GM10248 (cell line): ENCODE results near the gene RIPK4.

Source experiments
- CTCF ChIA-PET: fragments of 300-600 bp; sonication (Branson Sonifier 250); formaldehyde crosslinking; extraction: SDS; loops from one replicate; lab custom pipeline; 2021; ENCODE audit warnings: antibody characterized with exemption; lab: Yijun Ruan, JAX
- POLR2A ChIA-PET: fragments of 350-650 bp; sonication (Branson Sonifier 250); formaldehyde crosslinking; extraction: SDS; loops from one replicate; lab custom pipeline; 2020; ENCODE audit warnings: antibody characterized with exemption; lab: Yijun Ruan, JAX
- DNase-seq: peaks from one replicate; pipeline ENCODE4 v3.0.0; 2012; ENCODE audit errors: extremely low spot score
- TF ChIP-seq, protein P1 (sequence below): IDR thresholded peaks from 2 replicates; pipeline ENCODE4 v1.5.1; 2012; ENCODE audit warnings: mild to moderate bottlenecking, low read depth; ENCODE audit errors: extremely low read depth, missing control alignments, control extremely low read depth

RIPK4 gene

GRCh38 chr21:41766883-41767605 lies at the start of gene RIPK4:
Gene RIPK4, minus strand, starts transcription at chr21:41767052. Its CDS starts 11 bp downstream, at chr21:41767041.
- ChIA-PET POLR2A (no interaction called here), CTCF (interaction anchor here (1.3 kb wide), 1 partner anchor 23 kb away, joined by 3 read pairs; no protein-coding TSS in a partner anchor)
- peak; percentile 71 for DNase-seq

GRCh38 chr21:41815652-41816582 lies 49.1 kb upstream of the RIPK4 start:
- ChIA-PET POLR2A (interaction anchor here (0.6 to 0.8 kb wide), 2 partner anchors 151 to 448 kb away, joined by 3 to 4 read pairs; no protein-coding TSS in a partner anchor), CTCF (interaction anchor here (0.7 to 3.8 kb wide), 47 partner anchors 8 to 694 kb away, joined by 3 to 97 read pairs (median 4); no protein-coding TSS in a partner anchor)
- DNase-seq, result no peak
- TF ChIP-seq, protein P1, sequence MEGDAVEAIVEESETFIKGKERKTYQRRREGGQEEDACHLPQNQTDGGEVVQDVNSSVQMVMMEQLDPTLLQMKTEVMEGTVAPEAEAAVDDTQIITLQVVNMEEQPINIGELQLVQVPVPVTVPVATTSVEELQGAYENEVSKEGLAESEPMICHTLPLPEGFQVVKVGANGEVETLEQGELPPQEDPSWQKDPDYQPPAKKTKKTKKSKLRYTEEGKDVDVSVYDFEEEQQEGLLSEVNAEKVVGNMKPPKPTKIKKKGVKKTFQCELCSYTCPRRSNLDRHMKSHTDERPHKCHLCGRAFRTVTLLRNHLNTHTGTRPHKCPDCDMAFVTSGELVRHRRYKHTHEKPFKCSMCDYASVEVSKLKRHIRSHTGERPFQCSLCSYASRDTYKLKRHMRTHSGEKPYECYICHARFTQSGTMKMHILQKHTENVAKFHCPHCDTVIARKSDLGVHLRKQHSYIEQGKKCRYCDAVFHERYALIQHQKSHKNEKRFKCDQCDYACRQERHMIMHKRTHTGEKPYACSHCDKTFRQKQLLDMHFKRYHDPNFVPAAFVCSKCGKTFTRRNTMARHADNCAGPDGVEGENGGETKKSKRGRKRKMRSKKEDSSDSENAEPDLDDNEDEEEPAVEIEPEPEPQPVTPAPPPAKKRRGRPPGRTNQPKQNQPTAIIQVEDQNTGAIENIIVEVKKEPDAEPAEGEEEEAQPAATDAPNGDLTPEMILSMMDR, result no peak

More at GRCh38 chr21:41766883-41767605, at the start of gene RIPK4:
- TF ChIP-seq, protein P1, result no peak

DNA sequence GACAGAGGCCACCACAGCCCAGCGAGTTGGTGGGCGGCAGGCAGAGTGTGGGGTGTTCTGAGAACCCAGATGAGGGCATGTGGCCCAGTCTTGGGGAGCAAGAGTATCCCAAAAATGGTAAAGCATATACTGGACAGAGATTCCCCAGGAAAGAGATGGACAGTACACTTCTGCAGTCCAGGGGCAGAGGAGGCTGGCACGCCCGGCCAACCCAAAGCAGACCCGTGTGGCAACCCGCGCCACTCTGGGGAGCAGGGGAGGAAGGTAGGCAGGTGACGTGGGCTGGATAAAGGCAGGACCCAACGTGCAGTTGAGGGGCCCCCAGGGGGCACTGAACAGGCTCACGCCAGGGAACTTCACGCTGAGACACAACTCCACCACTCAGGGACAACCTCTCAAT lies 46.4 kb upstream of the RIPK4 start:
- ChIA-PET CTCF (no interaction called here), POLR2A (no interaction called here)
- TF ChIP-seq, protein P1, result no peak
- no peak for DNase-seq

DNA sequence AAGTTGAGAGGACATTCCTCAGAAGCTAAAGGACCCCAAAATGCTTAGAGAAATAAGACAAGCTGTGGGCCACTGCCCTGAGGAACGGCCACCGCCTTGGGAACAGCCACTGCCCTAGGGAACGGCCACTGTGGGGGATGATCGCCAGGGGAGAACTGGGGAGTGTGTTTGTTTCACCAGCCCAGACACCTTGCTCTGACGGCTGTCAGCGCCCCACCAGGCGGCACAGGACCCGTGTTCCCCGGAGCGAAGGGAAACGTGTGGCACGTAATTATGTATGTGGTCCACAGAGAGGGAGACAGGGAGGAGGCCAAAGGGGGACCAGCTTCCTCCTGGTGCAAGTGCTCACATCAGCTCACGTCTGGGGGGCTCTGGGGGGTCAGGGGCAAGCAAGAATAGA lies 45.8 kb upstream of the RIPK4 start:
- ChIA-PET POLR2A (no interaction called here), CTCF (no interaction called here)
- TF ChIP-seq, protein P1, result no peak
- no peak for DNase-seq

DNA sequence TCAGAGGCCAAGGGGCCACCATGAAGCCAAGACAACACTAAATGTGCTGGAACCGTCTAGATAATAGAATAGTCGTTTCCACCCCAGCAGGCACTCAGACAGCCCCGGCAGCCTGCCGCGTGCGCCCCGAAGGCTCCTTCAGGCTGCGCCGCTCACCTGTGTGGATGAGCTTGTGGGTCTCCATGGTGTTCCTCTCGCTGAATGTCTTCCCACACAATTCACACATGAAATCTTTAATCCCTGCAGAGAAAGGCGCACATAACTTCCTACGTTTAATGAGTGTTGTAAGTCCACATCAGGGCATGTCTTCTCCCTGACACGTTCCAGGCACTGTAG lies 43.7 kb upstream of the RIPK4 start:
- TF ChIP-seq, protein P1, result no peak
- CTCF ChIA-PET, result no interaction called here
- POLR2A ChIA-PET, result interaction anchor here (0.6 kb wide), 1 partner anchor 126 kb away, joined by 4 read pairs; no protein-coding TSS in a partner anchor
- DNase-seq, result no peak
